ENCODE data around the gene MBOAT2.
"Not testable (repeated sequence)": the region's sequence is repeated elsewhere in the genome, so short reads cannot be mapped to it uniquely, and the experiment has no call there.

Gene MBOAT2

GRCh38 chr2:8987410-8987809, 16.1 kb downstream of the MBOAT2 start:
- no peak for DNase-seq

GRCh38 chr2:8986327-8986976, 17.0 kb downstream of the MBOAT2 start:
- no peak for DNase-seq

GRCh38 chr2:8985561-8986326, 17.7 kb downstream of the MBOAT2 start:
- no peak for DNase-seq

- no peak for DNase-seq
These were observed 18.6 kb downstream of the MBOAT2 start for GRCh38 chr2:8984855-8985254.

GRCh38 chr2:8984157-8984556, 19.3 kb downstream of the MBOAT2 start:
- no peak for DNase-seq

- no peak for DNase-seq
These were observed 19.9 kb downstream of the MBOAT2 start for GRCh38 chr2:8983571-8983970.

- no peak for DNase-seq
These were observed 21.6 kb downstream of the MBOAT2 start for GRCh38 chr2:8981876-8982275.

GRCh38 chr2:8980096-8980495, 23.4 kb downstream of the MBOAT2 start:
- no peak for DNase-seq

- DNase-seq = no peak
These were observed 25.7 kb downstream of the MBOAT2 start for GRCh38 chr2:8977758-8978157.

GRCh38 chr2:8976442-8977259, 26.8 kb downstream of the MBOAT2 start:
- DNase-seq = no peak

GRCh38 chr2:8974016-8974415, 29.5 kb downstream of the MBOAT2 start:
- no peak for DNase-seq

- not testable (repeated sequence) for DNase-seq
These were observed 30.5 kb downstream of the MBOAT2 start for GRCh38 chr2:8973017-8973416.

- not testable (repeated sequence) for DNase-seq
These were observed 30.9 kb downstream of the MBOAT2 start for GRCh38 chr2:8972535-8972934.

- DNase-seq = not testable (repeated sequence)
These were observed 34.1 kb downstream of the MBOAT2 start for GRCh38 chr2:8969348-8969747.

- DNase-seq = no peak
These were observed 37.2 kb downstream of the MBOAT2 start for GRCh38 chr2:8966123-8966908.

- DNase-seq = no peak
These were observed 38.1 kb downstream of the MBOAT2 start for GRCh38 chr2:8965216-8965969.

GRCh38 chr2:8962890-8963289, 40.6 kb downstream of the MBOAT2 start:
- DNase-seq = no peak

- DNase-seq = no peak
These were observed 45.9 kb downstream of the MBOAT2 start for GRCh38 chr2:8957628-8958027.

- no peak for DNase-seq
These were observed 46.7 kb downstream of the MBOAT2 start for GRCh38 chr2:8956774-8957173.

GRCh38 chr2:8954990-8955389, 48.5 kb downstream of the MBOAT2 start:
- DNase-seq = no peak

GRCh38 chr2:8953525-8953924, 50.0 kb downstream of the MBOAT2 start:
- DNase-seq = no peak

GRCh38 chr2:8939486-8940114, 63.9 kb downstream of the MBOAT2 start:
- no peak for DNase-seq
